Measurements from ENCODE around the gene FSTL4.

GRCh38 chr5:133466556-133467334 lies 145.6 kb downstream of the FSTL4 start:
- no peak for TF ChIP-seq CTCF (IDR thresholded peaks at IDR 0.05)
- no peak for TF ChIP-seq POLR2A (IDR thresholded peaks at IDR 0.05)

All from body of pancreas (tissue), 4 donors.